HepG2 (cell line): ENCODE results near the gene VPS13D. TPM values are rescaled to one million over a fixed set of nuclear protein-coding genes. Genes with fewer than 3 reads are reported as not detected.

Source experiments
- ATAC-seq: fragments of 200-7000 bp; cut with Tn5 transposase; 3 replicates; pipeline ENCODE4 v1.9.1; 2020; ENCODE audit warnings: mild to moderate bottlenecking, moderate library complexity
- BruUV-seq: library from RNA; stranded (reverse); fragments of 400-500 nt; replicated peaks from 2 replicates; lab custom pipeline; 2021; lab: Mats Ljungman, UMichigan
- CTCF ChIA-PET: fragments of 300-600 bp; formaldehyde crosslinking; extraction: SDS; loops from one replicate; lab custom pipeline; 2021; ENCODE audit warnings: low total read pairs, inconsistent platforms, low intra/inter-chr PET ratio; lab: Yijun Ruan, JAX
- POLR2A ChIA-PET: fragments of 350-600 bp; sonication (Branson Sonifier 250); formaldehyde crosslinking; loops from one replicate; lab custom pipeline; 2020; ENCODE audit warnings: antibody characterized with exemption, inconsistent platforms; lab: Yijun Ruan, JAX
- DNase-seq: peaks from one replicate; pipeline ENCODE4 v3.0.0-alpha.2; 2015; ENCODE audit warnings: low spot score
- FAIRE-seq: peaks from 3 replicates; lab custom pipeline; 2011; peaks lifted over from hg19 to GRCh38; lab: Jason Lieb, UNC
- H2AFZ ChIP-seq: one replicate; pipeline ENCODE4 v1.6.1; 2011; ENCODE audit warnings: low read length, inconsistent platforms
- H3K27ac ChIP-seq: fragments of 300-600 bp; 3 replicates; pipeline ENCODE4 v1.8.0; 2011; ENCODE audit warnings: mixed run types, mild to moderate bottlenecking, mixed read lengths, low read length, inconsistent platforms; ENCODE audit not compliant: insufficient read depth; ENCODE audit errors: extremely low read length
- H3K27me3 ChIP-seq, 2 experiments: fragments of 200-600 bp in 1 of 2; 2 replicates in 1 of 2; 3 replicates in 1 of 2; pipeline versions ENCODE4 v1.6.0 to v1.8.0; 2011; ENCODE audit warnings: low read length in 2 of 2, mild to moderate bottlenecking in 2 of 2, moderate library complexity in 2 of 2, inconsistent platforms in 1 of 2; ENCODE audit not compliant: insufficient read depth in 2 of 2, control insufficient read depth in 1 of 2
- H3K36me3 ChIP-seq, 2 experiments: fragments of 200-600 bp in 1 of 2; replicated peaks in 1 of 2; 2 replicates in 1 of 2; 3 replicates in 1 of 2; pipeline versions ENCODE4 v1.5.1 to v1.8.0; 2011; ENCODE audit warnings: low read length in 2 of 2, inconsistent platforms in 1 of 2; ENCODE audit not compliant: insufficient read depth in 2 of 2, control insufficient read depth in 1 of 2
- H3K4me1 ChIP-seq: 2 replicates; pipeline ENCODE4 v1.5.1; 2012; ENCODE audit warnings: low read length, inconsistent platforms; ENCODE audit not compliant: insufficient read depth
- H3K4me2 ChIP-seq: 2 replicates; pipeline ENCODE4 v1.6.0; 2011; ENCODE audit warnings: low read depth, low read length, inconsistent platforms
- H3K4me3 ChIP-seq, 3 experiments: fragments of 200-600 bp in 1 of 3; sonication (generic), shearing (Covaris generic) in 1 of 3; replicated peaks in 1 of 3; 2 replicates each; pipeline ENCODE4 v1.5.1; 2011 to 2016; ENCODE audit warnings: low read length in 3 of 3, inconsistent platforms in 2 of 3, low read depth in 2 of 3, mild to moderate bottlenecking in 2 of 3, control low read depth in 1 of 3, mixed read lengths in 1 of 3; ENCODE audit not compliant: insufficient read depth in 1 of 3
- H3K79me2 ChIP-seq: one replicate; pipeline ENCODE4 v1.6.1; 2011; ENCODE audit warnings: low read length, inconsistent platforms; ENCODE audit not compliant: insufficient read depth
- H3K9ac ChIP-seq: 2 replicates; pipeline ENCODE4 v1.6.0; 2011; ENCODE audit warnings: mild to moderate bottlenecking, low read depth, low read length, inconsistent platforms; ENCODE audit not compliant: insufficient read depth
- H3K9me3 ChIP-seq: 2 replicates; pipeline ENCODE4 v1.5.1; 2012; ENCODE audit warnings: mild to moderate bottlenecking, low read length
- H4K20me1 ChIP-seq: 2 replicates; pipeline ENCODE4 v1.6.0; 2011; ENCODE audit warnings: inconsistent platforms, mild to moderate bottlenecking, low read length, moderate library complexity; ENCODE audit not compliant: insufficient read depth
- ERF ChIP-seq: IDR thresholded peaks from 2 replicates; pipeline ENCODE4 v1.6.1; 2018; ENCODE audit warnings: missing biosample characterization, missing genetic modification reagents
- PBX2 ChIP-seq: IDR thresholded peaks from 2 replicates; pipeline ENCODE4 v1.6.1; 2016; ENCODE audit warnings: control low read depth
- PRMT3 ChIP-seq: sonication (generic); formaldehyde crosslinking; IDR thresholded peaks from 2 replicates; pipeline ENCODE4 v1.8.1; 2022; ENCODE audit warnings: low read depth, mild to moderate bottlenecking, moderate library complexity, missing genetic modification reagents, borderline replicate concordance
- RNF219 ChIP-seq: sonication (generic); formaldehyde crosslinking; IDR thresholded peaks from 2 replicates; pipeline ENCODE4 v1.5.0; 2020; ENCODE audit warnings: mild to moderate bottlenecking, missing genetic modification reagents
- ZFP41 ChIP-seq: sonication (generic); formaldehyde crosslinking; IDR thresholded peaks from 2 replicates; pipeline ENCODE4 v1.4.0; 2020; ENCODE audit warnings: mild to moderate bottlenecking, missing genetic modification reagents, borderline replicate concordance
- ZNF543 ChIP-seq: sonication (generic); formaldehyde crosslinking; IDR thresholded peaks from 2 replicates; pipeline ENCODE4 v1.4.0; 2020; ENCODE audit warnings: mild to moderate bottlenecking, missing genetic modification reagents
- ZNF639 ChIP-seq: conservative IDR thresholded peaks from 2 replicates; pipeline ENCODE4 v1.6.1; 2018; ENCODE audit warnings: missing genetic modification reagents
- ZNF766 ChIP-seq: sonication (generic); formaldehyde crosslinking; IDR thresholded peaks from 2 replicates; pipeline ENCODE4 v1.5.0; 2020; ENCODE audit warnings: missing genetic modification reagents, borderline replicate concordance
- WGBS: methylation state at CpG from one replicate; pipeline ENCODE4 v1.1.6; 2017; ENCODE audit warnings: low lambda C conversion rate; 5-methylcytosine and 5-hydroxymethylcytosine counted together
- in situ Hi-C: cut with HindIII; loops from 2 replicates; pipeline ENCODE4 v1.10.0; 2017; ENCODE audit warnings: low pct_unique_long_range_greater_than_20kb; ENCODE audit not compliant: extremely low pct_ligation_motif_present
- intact Hi-C: fragments of 100-400 bp; cut with micrococcal nuclease; formaldehyde crosslinking; loops from one replicate; pipeline ENCODE4 v1.10.0; 2022; ENCODE audit not compliant: unreplicated experiment
- polyA plus RNA-seq, 8 experiments: library from polyadenylated mRNA; depleted of rRNA in 3 of 8; stranded (reverse) in 7 of 8; unstranded in 1 of 8; fragments of >200 nt; fragmentation: Illumina TruSeq in 4 of 8; extraction: Trizol in 4 of 8; gene quantifications; 2 replicates each; pipeline versions ENCODE4 v1.2.1 to v1.2.3, GENCODE V29; 2011 to 2016; ENCODE audit warnings: low read depth in 4 of 8, missing spikeins in 1 of 8, mixed read lengths in 1 of 8; ENCODE audit not compliant: insufficient read depth in 1 of 8
- total RNA-seq, 5 experiments: library from RNA; depleted of rRNA; stranded (reverse); fragments of >200 nt; fragmentation: Illumina TruSeq; extraction: Trizol; gene quantifications; 2 replicates each; pipeline ENCODE4 v1.2.3, GENCODE V29; 2016; ENCODE audit warnings: low read depth in 1 of 5

VPS13D gene
- total and polyA plus RNA-seq, 2 of the 13 experiments (the other 11 are each of a cell fraction or from before 2014, with no cell fraction given): 8.6 to 13.9 TPM

GRCh38 chr1:12486059-12486341 lies 256.2 kb downstream of the VPS13D start:
- H3K4me3 ChIP-seq: no peak overlapping the region
- intact Hi-C loops: no loop called here
- WGBS: 97% methylated on average over 2 of the region's 2 CpGs
- no peak overlapping the region for H2AFZ ChIP-seq
- no peaks in the 10 kb centered on the region for H3K79me2 ChIP-seq
- ATAC-seq (no peak), FAIRE-seq (no peak), DNase-seq (no peak)
- H3K27ac ChIP-seq: no peak overlapping the region
- TF ChIP-seq ZNF639 (CRISPR knock-in tag) (no peak), ERF (CRISPR knock-in tag) (no peak), PRMT3 (CRISPR knock-in tag) (no peak), RNF219 (CRISPR knock-in tag) (no peak), PBX2 (CRISPR knock-in tag) (no peak), ZNF766 (no peak), ZNF543 (CRISPR knock-in tag) (no peak), ZFP41 (CRISPR knock-in tag) (no peak)
- no peak overlapping the region for H3K4me2 ChIP-seq
- no peaks in the 10 kb centered on the region for H3K27me3 ChIP-seq
- ChIA-PET POLR2A (no interaction called here), CTCF (no interaction called here)
- no peaks in the 10 kb centered on the region for H3K36me3 ChIP-seq
- peaks cover 47% of the 10 kb centered on the region for H3K4me1 ChIP-seq
- no peaks in the 10 kb centered on the region for H4K20me1 ChIP-seq
- no peak overlapping the region for H3K9ac ChIP-seq
- no peaks in the 10 kb centered on the region for H3K9me3 ChIP-seq
- BruUV-seq: no TSS peak
- in situ Hi-C loops: no loop called here
